Right renal cortex interstitium (tissue), 3 donors: ENCODE results near the gene TIMM17A. TPM values are rescaled to one million over a fixed set of nuclear protein-coding genes. Genes with fewer than 3 reads are reported as not detected.

Experiments
- DNase-seq, 3 donors: peaks; one replicate each; pipeline ENCODE4 v3.0.0-alpha.2; 2013; ENCODE audit warnings: low read depth in 3 of 3, low spot score in 2 of 3
- polyA plus RNA-seq, 3 donors: library from polyadenylated mRNA; unstranded; fragments of 120-200 nt; gene quantifications; one replicate each; pipeline ENCODE4 v1.2.1, GENCODE V29; 2013; ENCODE audit not compliant: insufficient read length in 3 of 3

TIMM17A gene
- polyA plus RNA-seq, 3 donors = 66.6 to 70.6 (median 69.5) TPM

GRCh38 chr1:201982623-201983379, 27.5 kb downstream of the TIMM17A start, which contains the start of gene RNPEP:
TSS of gene RNPEP (plus strand) at chr1:201982648. CDS start at chr1:201982667, 19 bp downstream.
- DNase-seq = peak in 2 of 3 donors; percentile 45 to 49

GRCh38 chr1:201983380-201983805, 28.1 kb downstream of the TIMM17A start:
- no peak for DNase-seq

- no peak for DNase-seq
Measured at GRCh38 chr1:201984446-201984845, 29.1 kb downstream of the TIMM17A start.

- DNase-seq = no peak
Measured at GRCh38 chr1:201985355-201985754, 30.1 kb downstream of the TIMM17A start.

- DNase-seq = no peak
Measured at GRCh38 chr1:201988601-201989000, 33.3 kb downstream of the TIMM17A start.

GRCh38 chr1:201989354-201990128, 34.2 kb downstream of the TIMM17A start:
- DNase-seq = no peak

- no peak for DNase-seq
Measured at GRCh38 chr1:201990427-201990826, 35.1 kb downstream of the TIMM17A start.

- DNase-seq = no peak
Measured at GRCh38 chr1:201999625-202000238, 44.4 kb downstream of the TIMM17A start.

GRCh38 chr1:202002507-202002906, 47.2 kb downstream of the TIMM17A start:
- no peak for DNase-seq

GRCh38 chr1:202004711-202005110, 49.4 kb downstream of the TIMM17A start:
- no peak for DNase-seq

- DNase-seq = no peak
Measured at GRCh38 chr1:202005958-202006357, 50.7 kb downstream of the TIMM17A start.

- no peak for DNase-seq
Measured at GRCh38 chr1:202007304-202007703, 52.0 kb downstream of the TIMM17A start.

GRCh38 chr1:202007805-202008489, 52.6 kb downstream of the TIMM17A start:
- DNase-seq = no peak

- DNase-seq = peak; percentile 67 to 84 (median 82)
Measured at GRCh38 chr1:202009326-202010179, 54.2 kb downstream of the TIMM17A start.

GRCh38 chr1:202010180-202011015, 55.1 kb downstream of the TIMM17A start, which contains the start of gene ELF3:
TSS of gene ELF3 (plus strand) at chr1:202010587. CDS start at chr1:202011137, 550 bp downstream.
- DNase-seq = peak; percentile 62 to 83 (median 83)

GRCh38 chr1:202011994-202012393, 56.7 kb downstream of the TIMM17A start:
- no peak for DNase-seq

- DNase-seq = no peak
Measured at GRCh38 chr1:202012544-202013478, 57.5 kb downstream of the TIMM17A start.

GRCh38 chr1:202013603-202014002, 58.3 kb downstream of the TIMM17A start:
- no peak for DNase-seq
